Naive thymus-derived CD4-positive, alpha-beta T cell (primary cell): ENCODE measurements around the gene PEX14. TPM values are rescaled to one million over a fixed set of nuclear protein-coding genes. Genes with fewer than 3 reads are reported as not detected.

ENCODE experiments used
- ATAC-seq: fragments of 150-1000 bp; cut with Tn5 transposase; 2 replicates; pipeline ENCODE4 v1.10.0; 2021; ENCODE audit warnings: mild to moderate bottlenecking, moderate library complexity
- CTCF ChIA-PET: fragments of 350-600 bp; sonication (Branson Sonifier 250); formaldehyde crosslinking; loops from one replicate; lab custom pipeline; 2021; ENCODE audit warnings: antibody characterized with exemption; lab: Charles Lee
- POLR2A ChIA-PET: fragments of 350-600 bp; sonication (Branson Sonifier 250); formaldehyde crosslinking; loops from one replicate; lab custom pipeline; 2021; ENCODE audit warnings: antibody characterized with exemption, inconsistent platforms; lab: Charles Lee
- DNase-seq, 9 donors: peaks; one replicate each; pipeline versions ENCODE4 v3.0.0 to v3.0.0-alpha.2; 2020 to 2022; ENCODE audit warnings: mixed read lengths in 1 of 9
- H3K27ac ChIP-seq: one replicate; pipeline ENCODE4 v1.7.0; 2013; ENCODE audit warnings: mild to moderate bottlenecking, low read depth, low read length, moderate library complexity
- H3K27me3 ChIP-seq, 2 donors: one replicate each; pipeline ENCODE4 v1.7.0; 2013; ENCODE audit warnings: low read length in 2 of 2, mild to moderate bottlenecking in 2 of 2, moderate library complexity in 2 of 2; ENCODE audit not compliant: control insufficient read depth in 2 of 2, insufficient read depth in 2 of 2
- H3K36me3 ChIP-seq, 3 experiments: 1 replicate in 2 of 3; 2 replicates in 1 of 3; pipeline ENCODE4 v1.7.0; 2013; ENCODE audit warnings: low read length in 3 of 3, mild to moderate bottlenecking in 3 of 3, moderate library complexity in 1 of 3; ENCODE audit not compliant: insufficient read depth in 3 of 3, control insufficient read depth in 2 of 3
- H3K4me1 ChIP-seq, 2 donors: one replicate each; pipeline ENCODE4 v1.7.0; 2013; ENCODE audit warnings: low read length in 2 of 2, mild to moderate bottlenecking in 2 of 2, moderate library complexity in 1 of 2; ENCODE audit not compliant: control insufficient read depth in 2 of 2, insufficient read depth in 2 of 2
- H3K4me3 ChIP-seq: 2 replicates; pipeline ENCODE4 v1.7.0; 2013; ENCODE audit warnings: mild to moderate bottlenecking, low read length
- H3K9me3 ChIP-seq, 3 experiments: 1 replicate in 2 of 3; 2 replicates in 1 of 3; pipeline ENCODE4 v1.7.0; 2013; ENCODE audit warnings: low read length in 3 of 3; ENCODE audit not compliant: control insufficient read depth in 2 of 3
- H3K27ac Mint-ChIP-seq, 9 donors: one replicate each; pipeline ENCODE4 v1.8.0; 2020 to 2022; ENCODE audit warnings: mixed read lengths in 9 of 9, mild to moderate bottlenecking in 8 of 9, moderate library complexity in 5 of 9, inconsistent platforms in 2 of 9
- H3K27me3 Mint-ChIP-seq, 5 donors: one replicate each; pipeline ENCODE4 v1.8.0; 2021 to 2022; ENCODE audit warnings: mixed read lengths in 5 of 5, mild to moderate bottlenecking in 1 of 5
- H3K36me3 Mint-ChIP-seq, 5 donors: one replicate each; pipeline ENCODE4 v1.8.0; 2020 to 2022; ENCODE audit warnings: mixed read lengths in 5 of 5, mild to moderate bottlenecking in 3 of 5, inconsistent platforms in 1 of 5
- H3K4me1 Mint-ChIP-seq, 7 donors: one replicate each; pipeline ENCODE4 v1.8.0; 2020 to 2022; ENCODE audit warnings: mixed read lengths in 7 of 7, mild to moderate bottlenecking in 3 of 7, inconsistent platforms in 1 of 7
- H3K4me3 Mint-ChIP-seq, 10 donors: one replicate each; pipeline ENCODE4 v1.8.0; 2020 to 2022; ENCODE audit warnings: mild to moderate bottlenecking in 10 of 10, mixed read lengths in 10 of 10, moderate library complexity in 6 of 10, inconsistent platforms in 2 of 10
- H3K9me3 Mint-ChIP-seq, 11 donors: one replicate each; pipeline ENCODE4 v1.8.0; 2020 to 2022; ENCODE audit warnings: mixed read lengths in 11 of 11, mild to moderate bottlenecking in 4 of 11, inconsistent platforms in 1 of 11, moderate library complexity in 1 of 11
- intact Hi-C, 2 donors: fragments of 100-400 bp; cut with micrococcal nuclease; formaldehyde crosslinking; loops; one replicate each; pipeline ENCODE4 v1.15.1; 2023
- polyA plus RNA-seq, 2 donors: library from polyadenylated mRNA; unstranded; fragments of 300-500 nt; fragmentation: Illumina TruSeq; gene quantifications; one replicate each; pipeline ENCODE4 v1.2.3, GENCODE V29; 2021
- total RNA-seq, 6 experiments: library from RNA in 5 of 6; stranded (reverse) in 5 of 6; gene quantifications; 1 replicate in 5 of 6; 2 replicates in 1 of 6; pipeline ENCODE4 v1.2.3 and lab custom pipeline; 2021 to 2026

PEX14 gene
- total and polyA plus RNA-seq, 7 experiments from 2014 or later: 3.6 to 27.8 (median 21.3) TPM

DNA sequence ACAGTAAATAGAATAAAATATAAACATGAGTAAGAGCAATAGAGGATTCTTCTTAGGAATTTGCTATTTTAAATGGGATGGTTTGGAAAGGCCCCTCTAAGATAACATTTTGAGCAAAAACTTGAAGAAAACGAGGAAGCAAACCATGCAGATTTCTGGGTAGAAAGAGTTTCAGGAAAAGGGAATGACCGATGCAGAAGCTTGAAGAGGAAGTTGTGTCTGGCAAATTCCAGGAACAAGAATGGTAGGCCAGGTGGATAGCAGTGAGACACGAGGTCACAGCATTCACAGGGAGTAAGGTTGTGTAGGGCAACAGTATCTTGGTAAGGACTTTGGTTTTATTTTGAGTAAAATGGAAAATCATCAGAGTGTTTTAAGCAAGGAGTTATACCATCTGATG is 108.9 kb downstream of the PEX14 start:
- CTCF ChIA-PET: no interaction called here
- H3K9me3 ChIP-seq: no peaks in the 10 kb centered on the region
- POLR2A ChIA-PET: no interaction called here
- Mint-ChIP-seq H3K4me1 (peaks cover 0 to 4% (median 0%) of the 10 kb centered on the region in 7 donors), H3K4me3 (no peak overlapping the region), H3K27ac (peak overlapping the region in 1 of 9 donors; percentile 47), H3K27me3 (no peaks in the 10 kb centered on the region), H3K36me3 (peaks cover 0 to 46% (median 23%) of the 10 kb centered on the region in 5 donors), H3K9me3 (peaks cover 0 to 2% (median 0%) of the 10 kb centered on the region in 11 donors)
- DNase-seq: no peak
- intact Hi-C loops: no loop called here
- no peaks in the 10 kb centered on the region for H3K4me1 ChIP-seq
- no peak overlapping the region for H3K27ac ChIP-seq
- H3K4me3 ChIP-seq: no peak overlapping the region
- H3K36me3 ChIP-seq: no peaks in the 10 kb centered on the region
- ATAC-seq: no peak
- no peaks in the 10 kb centered on the region for H3K27me3 ChIP-seq

DNA sequence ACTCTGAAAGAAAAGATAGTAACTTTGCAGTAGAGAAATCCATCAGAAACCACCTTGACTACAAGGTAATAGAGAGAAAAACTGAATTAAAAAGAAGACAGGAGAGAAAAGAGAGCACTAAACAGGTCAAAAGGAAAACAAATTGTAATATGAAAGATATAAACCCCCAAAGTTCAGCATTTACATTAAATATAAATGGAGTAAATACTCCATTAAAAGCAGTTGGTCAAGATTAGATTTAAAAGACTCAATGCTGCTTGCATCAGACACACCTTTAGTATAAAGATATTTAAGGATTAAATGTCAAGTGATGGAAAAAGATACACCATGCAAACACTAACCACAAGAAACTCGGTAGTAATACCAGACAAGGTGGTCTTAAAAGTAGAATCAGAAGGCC is 110.5 kb downstream of the PEX14 start:
- ChIA-PET CTCF (no interaction called here), POLR2A (interaction anchor here (0.7 to 0.9 kb wide), 2 partner anchors 10 to 90 kb away, joined by 3 read pairs; no protein-coding TSS in a partner anchor)
- H3K4me3 ChIP-seq: no peak overlapping the region
- peaks cover 0 to 36% (median 20%) of the 10 kb centered on the region in 5 donors for H3K36me3 Mint-ChIP-seq
- no peaks in the 10 kb centered on the region for H3K27me3 ChIP-seq
- H3K9me3 Mint-ChIP-seq: peaks cover 0 to 2% (median 0%) of the 10 kb centered on the region in 11 donors
- no peak overlapping the region for H3K27ac ChIP-seq
- no peak for ATAC-seq
- no peak overlapping the region for H3K4me3 Mint-ChIP-seq
- no peaks in the 10 kb centered on the region for H3K9me3 ChIP-seq
- no peak overlapping the region for H3K27ac Mint-ChIP-seq
- DNase-seq: no peak
- no peaks in the 10 kb centered on the region for H3K27me3 Mint-ChIP-seq
- no peaks in the 10 kb centered on the region for H3K4me1 ChIP-seq
- intact Hi-C loops: no loop called here
- H3K36me3 ChIP-seq: no peaks in the 10 kb centered on the region
- peaks cover 0 to 4% (median 0%) of the 10 kb centered on the region in 7 donors for H3K4me1 Mint-ChIP-seq

DNA sequence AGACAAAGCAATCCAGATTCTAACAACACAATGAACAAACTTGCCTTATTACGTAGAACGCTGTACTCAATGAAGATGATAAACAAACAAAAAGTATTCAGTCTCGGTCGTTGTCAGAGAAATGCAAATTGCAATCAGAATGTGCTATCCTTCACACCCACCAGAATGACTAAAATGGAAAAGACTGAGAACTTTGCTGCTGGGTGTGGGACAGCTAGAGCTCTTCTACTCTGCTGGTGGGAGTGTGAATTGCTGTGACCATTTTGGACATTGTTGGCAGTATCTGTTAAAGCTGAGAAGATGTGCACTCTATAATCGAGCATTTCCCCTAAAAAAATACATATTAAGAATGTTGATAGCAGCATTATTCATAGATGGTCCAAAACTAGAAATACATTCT is 111.4 kb downstream of the PEX14 start:
- H3K4me3 Mint-ChIP-seq: no peak overlapping the region
- CTCF ChIA-PET: no interaction called here
- Histone ChIP-seq H3K36me3 (no peaks in the 10 kb centered on the region), H3K4me3 (no peak overlapping the region), H3K9me3 (no peaks in the 10 kb centered on the region), H3K27ac (no peak overlapping the region), H3K4me1 (no peaks in the 10 kb centered on the region), H3K27me3 (no peaks in the 10 kb centered on the region)
- intact Hi-C loops: no loop called here
- POLR2A ChIA-PET: interaction anchor here (0.9 kb wide), 1 partner anchor 9 kb away, joined by 3 read pairs; no protein-coding TSS in a partner anchor
- DNase-seq (no peak), ATAC-seq (no peak)
- H3K27ac Mint-ChIP-seq: no peak overlapping the region
- peaks cover 0 to 2% (median 0%) of the 10 kb centered on the region in 11 donors for H3K9me3 Mint-ChIP-seq
- peaks cover 0 to 32% (median 18%) of the 10 kb centered on the region in 5 donors for H3K36me3 Mint-ChIP-seq
- H3K27me3 Mint-ChIP-seq: no peaks in the 10 kb centered on the region
- H3K4me1 Mint-ChIP-seq: peaks cover 0 to 4% (median 0%) of the 10 kb centered on the region in 7 donors

DNA sequence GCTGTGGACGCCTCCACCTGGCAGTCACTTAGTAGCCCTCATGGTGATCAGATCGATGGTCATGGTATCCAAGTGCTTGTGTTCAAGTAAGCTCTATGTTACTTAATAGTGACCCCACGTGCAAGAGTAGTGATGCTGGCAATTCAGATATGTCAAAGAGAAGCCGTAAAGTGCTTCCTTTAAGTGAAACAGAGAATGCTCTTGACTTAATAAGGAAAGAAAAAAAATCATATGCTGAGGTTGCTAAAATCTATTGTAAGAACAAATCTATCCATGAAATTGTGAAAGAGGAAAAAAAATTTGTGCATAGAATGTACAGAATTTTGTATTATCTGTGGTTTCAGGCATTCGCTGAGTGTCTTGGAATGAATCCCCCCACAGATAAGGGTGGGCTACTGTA is 113.9 kb downstream of the PEX14 start:
- CTCF ChIA-PET: interaction anchor here (0.6 to 0.7 kb wide), 2 partner anchors 15 to 38 kb away, joined by 3 to 5 read pairs; no protein-coding TSS in a partner anchor
- intact Hi-C loops: no loop called here
- DNase-seq: no peak

DNA sequence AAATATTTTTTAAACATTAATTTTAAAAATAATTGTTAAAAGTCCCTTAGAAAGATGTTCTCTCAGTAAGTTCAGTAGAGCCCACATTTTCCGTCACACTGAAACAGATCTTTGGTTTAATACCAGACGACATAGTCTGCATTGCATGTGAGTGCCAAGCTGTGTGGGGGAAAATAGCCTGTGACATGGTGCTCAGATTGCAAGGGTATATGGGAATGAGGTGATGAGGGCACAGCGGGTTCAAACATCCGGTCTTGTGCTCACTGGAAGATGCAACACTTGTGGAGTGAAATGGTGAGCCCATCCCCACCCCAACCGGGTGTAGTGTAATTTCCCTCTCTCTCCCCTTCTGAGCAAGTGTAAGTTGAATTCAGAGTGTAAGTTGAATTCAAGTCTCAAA is 114.3 kb downstream of the PEX14 start:
- ATAC-seq (no peak), DNase-seq (no peak)
- Histone ChIP-seq H3K4me3 (no peak overlapping the region), H3K27me3 (no peaks in the 10 kb centered on the region), H3K9me3 (no peaks in the 10 kb centered on the region), H3K4me1 (no peaks in the 10 kb centered on the region), H3K36me3 (peaks cover 0 to 4% (median 0%) of the 10 kb centered on the region in 3 experiments), H3K27ac (no peak overlapping the region)
- Mint-ChIP-seq H3K4me3 (no peak overlapping the region), H3K36me3 (peaks cover 0 to 16% (median 1%) of the 10 kb centered on the region in 5 donors), H3K27ac (no peak overlapping the region), H3K9me3 (peaks cover 0 to under 1% (median 0%) of the 10 kb centered on the region in 11 donors), H3K27me3 (no peaks in the 10 kb centered on the region), H3K4me1 (peaks cover 0 to 4% (median 3%) of the 10 kb centered on the region in 7 donors)
- intact Hi-C loops: no loop called here
- ChIA-PET POLR2A (no interaction called here), CTCF (no interaction called here)

More for the DNA sequence above, 113.9 kb downstream of the PEX14 start:
- H3K36me3 Mint-ChIP-seq: peaks cover 0 to 20% (median 5%) of the 10 kb centered on the region in 5 donors
- peaks cover 0 to 6% (median 3%) of the 10 kb centered on the region in 7 donors for H3K4me1 Mint-ChIP-seq
- Histone ChIP-seq H3K9me3 (no peaks in the 10 kb centered on the region), H3K27ac (no peak overlapping the region), H3K4me3 (no peak overlapping the region), H3K4me1 (no peaks in the 10 kb centered on the region), H3K36me3 (peaks cover 0 to 4% (median 0%) of the 10 kb centered on the region in 3 experiments), H3K27me3 (no peaks in the 10 kb centered on the region)
- H3K9me3 Mint-ChIP-seq: peaks cover 0 to 2% (median 0%) of the 10 kb centered on the region in 11 donors
- no peak for ATAC-seq
- no peaks in the 10 kb centered on the region for H3K27me3 Mint-ChIP-seq
- no peak overlapping the region for H3K27ac Mint-ChIP-seq
- H3K4me3 Mint-ChIP-seq: no peak overlapping the region
- POLR2A ChIA-PET: no interaction called here

DNA sequence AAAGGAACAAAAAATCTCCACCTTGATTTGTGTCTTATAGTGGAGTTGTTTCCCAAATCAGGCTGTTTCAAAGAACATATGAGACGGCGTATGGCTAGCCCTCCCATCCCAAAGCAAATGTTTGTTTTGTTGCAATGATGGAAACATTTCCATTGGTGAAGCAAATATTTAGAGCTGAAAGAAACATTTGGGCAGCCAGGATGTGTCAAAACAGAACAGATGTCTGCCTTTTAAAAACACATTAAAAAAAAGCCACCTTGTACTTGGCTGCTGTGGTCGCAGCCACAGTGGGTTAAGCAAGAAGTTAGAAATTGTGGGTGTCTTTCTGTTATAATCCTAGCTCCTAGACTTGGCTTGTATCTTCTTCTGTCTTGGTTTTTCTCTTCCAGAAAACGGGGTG is 116.3 kb downstream of the PEX14 start:
- Mint-ChIP-seq H3K4me1 (peaks cover 0 to 4% (median 3%) of the 10 kb centered on the region in 7 donors), H3K27me3 (no peaks in the 10 kb centered on the region), H3K27ac (no peak overlapping the region), H3K36me3 (peaks cover 0 to 4% (median 0%) of the 10 kb centered on the region in 5 donors), H3K4me3 (no peak overlapping the region), H3K9me3 (no peaks in the 10 kb centered on the region)
- Histone ChIP-seq H3K36me3 (peaks cover 0 to 4% (median 0%) of the 10 kb centered on the region in 3 experiments), H3K9me3 (no peaks in the 10 kb centered on the region), H3K4me1 (no peaks in the 10 kb centered on the region), H3K27me3 (no peaks in the 10 kb centered on the region), H3K27ac (no peak overlapping the region), H3K4me3 (no peak overlapping the region)
- ChIA-PET CTCF (interaction anchor here (0.7 kb wide), 1 partner anchor 96 kb away, joined by 3 read pairs; no protein-coding TSS in a partner anchor), POLR2A (no interaction called here)
- ATAC-seq (no peak), DNase-seq (no peak)
- intact Hi-C loops: no loop called here

DNA sequence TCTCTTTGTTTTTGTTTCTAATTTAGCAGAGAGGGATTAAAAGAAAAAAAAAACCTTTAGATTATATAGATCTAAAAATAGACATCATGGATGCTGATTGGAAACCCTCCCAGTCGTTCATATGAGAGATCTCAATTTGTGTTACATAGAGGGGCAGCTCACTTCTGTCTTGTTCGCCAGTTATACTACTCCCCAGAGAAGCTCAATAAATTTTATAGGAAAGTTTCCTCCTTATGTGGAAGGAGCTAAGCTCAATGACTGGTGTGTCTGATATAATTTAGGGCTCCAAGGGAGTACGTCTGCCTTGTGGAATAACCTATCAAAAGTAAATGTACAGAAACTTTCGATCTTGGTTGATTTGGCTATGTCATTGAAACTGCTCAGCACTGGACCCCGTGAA is 117.6 kb downstream of the PEX14 start:
- intact Hi-C loops: no loop called here
- Histone ChIP-seq H3K36me3 (peaks cover 0 to 8% (median 0%) of the 10 kb centered on the region in 3 experiments), H3K9me3 (no peaks in the 10 kb centered on the region), H3K27me3 (no peaks in the 10 kb centered on the region), H3K27ac (no peak overlapping the region), H3K4me1 (no peaks in the 10 kb centered on the region), H3K4me3 (no peak overlapping the region)
- no peaks in the 10 kb centered on the region for H3K27me3 Mint-ChIP-seq
- no peaks in the 10 kb centered on the region for H3K9me3 Mint-ChIP-seq
- no peak for ATAC-seq
- H3K27ac Mint-ChIP-seq: no peak overlapping the region
- ChIA-PET POLR2A (no interaction called here), CTCF (interaction anchor here (0.6 kb wide), 1 partner anchor 750 kb away, joined by 3 read pairs; no protein-coding TSS in a partner anchor)
- no peak overlapping the region for H3K4me3 Mint-ChIP-seq
- no peaks in the 10 kb centered on the region for H3K36me3 Mint-ChIP-seq
- no peak for DNase-seq
- H3K4me1 Mint-ChIP-seq: peaks cover 0 to 4% (median 2%) of the 10 kb centered on the region in 7 donors
